Left lung (tissue), 10 donors: Measurements from ENCODE around the gene PLG. TPM values are rescaled to one million over a fixed set of nuclear protein-coding genes. Genes with fewer than 3 reads are reported as not detected.
"Not testable (repeated sequence)": the region's sequence is repeated elsewhere in the genome, so short reads cannot be mapped to it uniquely, and the experiment has no call there.

Experiments used
- ATAC-seq: fragments of 200-7000 bp; cut with Tn5 transposase; one replicate; pipeline ENCODE4 v1.9.1; 2020; ENCODE audit warnings: moderate library complexity
- DNase-seq, 4 donors: peaks; one replicate each; pipeline ENCODE4 v3.0.0-alpha.2; 2013 to 2020
- H3K27ac ChIP-seq, 2 donors: fragments of 200-600 bp; sonication (generic) in 1 of 2; one replicate each; pipeline versions ENCODE4 v1.5.0 to v1.8.0; 2020 to 2021
- H3K27me3 ChIP-seq, 2 donors: fragments of 200-600 bp; sonication (generic) in 1 of 2; one replicate each; pipeline versions ENCODE4 v1.5.0 to v1.8.0; 2020 to 2021
- H3K36me3 ChIP-seq, 2 donors: fragments of 200-600 bp; sonication (generic) in 1 of 2; one replicate each; pipeline versions ENCODE4 v1.5.0 to v1.8.0; 2020 to 2021
- H3K4me1 ChIP-seq, 2 donors: fragments of 200-600 bp; one replicate each; pipeline ENCODE4 v1.8.0; 2021
- H3K4me3 ChIP-seq, 2 donors: fragments of 200-600 bp; sonication (generic) in 1 of 2; one replicate each; pipeline versions ENCODE4 v1.5.0 to v1.8.0; 2020 to 2021; ENCODE audit warnings: mild to moderate bottlenecking in 1 of 2
- H3K9me3 ChIP-seq, 2 donors: fragments of 200-600 bp; sonication (generic) in 1 of 2; one replicate each; pipeline versions ENCODE4 v1.5.0 to v1.8.0; 2020 to 2021
- CTCF ChIP-seq, 2 donors: fragments of 200-600 bp; sonication (generic) in 1 of 2; IDR thresholded peaks; one replicate each; pipeline versions ENCODE4 v1.5.0 to v1.8.0; 2021; ENCODE audit warnings: antibody characterized with exemption in 2 of 2
- intact Hi-C, 2 donors: fragments of 100-400 bp; cut with DNase I; formaldehyde crosslinking; loops; one replicate each; pipeline versions ENCODE4 v1.11.2 to v1.14.2; 2022
- polyA plus RNA-seq, 6 donors: library from polyadenylated mRNA; unstranded; fragments of 120-200 nt; gene quantifications; one replicate each; pipeline ENCODE4 v1.2.1, GENCODE V29; 2013; ENCODE audit not compliant: insufficient read length in 6 of 6
- total RNA-seq, 2 donors: library from RNA; stranded (reverse); fragmentation: NEBNext Ultra II Directional; extraction: Animal tissue kit (Norgen Biotek cat#: 25700); gene quantifications; one replicate each; pipeline ENCODE4 v1.2.1, GENCODE V29; 2021
- donor health status: DM: no; HTN: yes; CAD: no.
- donor health status: DM: no; HTN: no; CAD: no.

PLG gene
- total and polyA plus RNA-seq, 8 donors, result 0.29 to 8.9 (median 6.2) TPM

- ATAC-seq (no peak), DNase-seq (no peak)
- intact Hi-C loops, result no loop called here
- no peak overlapping the region for H3K4me3 ChIP-seq
- no peaks in the 10 kb centered on the region for H3K27me3 ChIP-seq
- H3K4me1 ChIP-seq, result no peaks in the 10 kb centered on the region
- no peaks in the 10 kb centered on the region for H3K36me3 ChIP-seq
- H3K9me3 ChIP-seq, result peaks cover 0 to 6% of the 10 kb centered on the region in 2 donors
- no peak for TF ChIP-seq CTCF (IDR thresholded peaks at IDR 0.05)
- H3K27ac ChIP-seq, result no peak overlapping the region
Observed at GRCh38 chr6:160781298-160781697, 79.3 kb downstream of the PLG start.

- Histone ChIP-seq H3K4me3 (no peak overlapping the region), H3K9me3 (peaks cover 0 to 6% of the 10 kb centered on the region in 2 donors), H3K4me1 (no peaks in the 10 kb centered on the region), H3K36me3 (no peaks in the 10 kb centered on the region), H3K27ac (no peak overlapping the region), H3K27me3 (no peaks in the 10 kb centered on the region)
- ATAC-seq (no peak), DNase-seq (no peak)
- intact Hi-C loops, result no loop called here
- TF ChIP-seq CTCF (IDR thresholded peaks at IDR 0.05), result no peak
Observed at GRCh38 chr6:160782228-160782627, 80.2 kb downstream of the PLG start.

- intact Hi-C loops, result no loop called here
- DNase-seq (no peak), ATAC-seq (no peak)
- Histone ChIP-seq H3K36me3 (no peaks in the 10 kb centered on the region), H3K9me3 (peaks cover 0 to 6% of the 10 kb centered on the region in 2 donors), H3K27me3 (no peaks in the 10 kb centered on the region), H3K4me3 (no peak overlapping the region), H3K4me1 (no peaks in the 10 kb centered on the region), H3K27ac (no peak overlapping the region)
- no peak for TF ChIP-seq CTCF (IDR thresholded peaks at IDR 0.05)
Observed at GRCh38 chr6:160783741-160784140, 81.7 kb downstream of the PLG start.

GRCh38 chr6:160788126-160788525 lies 86.1 kb downstream of the PLG start:
- H3K9me3 ChIP-seq, H3K27me3 ChIP-seq, DNase-seq, H3K4me3 ChIP-seq, intact Hi-C loops, H3K27ac ChIP-seq, H3K4me1 ChIP-seq, H3K36me3 ChIP-seq, ATAC-seq: not testable (repeated sequence)

- ATAC-seq, result no peak
- Histone ChIP-seq H3K36me3 (no peaks in the 10 kb centered on the region), H3K4me3 (no peak overlapping the region), H3K9me3 (no peaks in the 10 kb centered on the region), H3K27ac (no peak overlapping the region), H3K27me3 (no peaks in the 10 kb centered on the region), H3K4me1 (no peaks in the 10 kb centered on the region)
- intact Hi-C loops, result no loop called here
- no peak for DNase-seq
- no peak for TF ChIP-seq CTCF (IDR thresholded peaks at IDR 0.05)
Observed at GRCh38 chr6:160788806-160789205, 86.8 kb downstream of the PLG start.

- Histone ChIP-seq H3K4me1 (no peaks in the 10 kb centered on the region), H3K27me3 (no peaks in the 10 kb centered on the region), H3K36me3 (no peaks in the 10 kb centered on the region), H3K27ac (no peak overlapping the region), H3K9me3 (no peaks in the 10 kb centered on the region), H3K4me3 (no peak overlapping the region)
- no peak for TF ChIP-seq CTCF (IDR thresholded peaks at IDR 0.05)
- ATAC-seq (no peak), DNase-seq (no peak)
- intact Hi-C loops, result no loop called here
Observed at GRCh38 chr6:160789263-160790027, 87.4 kb downstream of the PLG start.
